H4 (cell line): ENCODE results near the gene MRTFA. TPM values are rescaled to one million over a fixed set of nuclear protein-coding genes. Genes with fewer than 3 reads are reported as not detected.
"Not testable (repeated sequence)": the region's sequence is repeated elsewhere in the genome, so short reads cannot be mapped to it uniquely, and the experiment has no call there.

Experiments
- DNase-seq: peaks from one replicate; pipeline ENCODE4 v3.0.0-alpha.2; 2015; ENCODE audit warnings: low spot score
- total RNA-seq: library from RNA; depleted of rRNA; stranded (reverse); fragments of >200 nt; shearing (Covaris generic); gene quantifications from 2 replicates; pipeline ENCODE4 v1.2.3, GENCODE V29; 2014

MRTFA gene
- total RNA-seq, 1 experiment from 2014 or later: 20.5 TPM

GRCh38 chr22:40521046-40521445, 115.5 kb downstream of the MRTFA start:
- DNase-seq: no peak

DNA sequence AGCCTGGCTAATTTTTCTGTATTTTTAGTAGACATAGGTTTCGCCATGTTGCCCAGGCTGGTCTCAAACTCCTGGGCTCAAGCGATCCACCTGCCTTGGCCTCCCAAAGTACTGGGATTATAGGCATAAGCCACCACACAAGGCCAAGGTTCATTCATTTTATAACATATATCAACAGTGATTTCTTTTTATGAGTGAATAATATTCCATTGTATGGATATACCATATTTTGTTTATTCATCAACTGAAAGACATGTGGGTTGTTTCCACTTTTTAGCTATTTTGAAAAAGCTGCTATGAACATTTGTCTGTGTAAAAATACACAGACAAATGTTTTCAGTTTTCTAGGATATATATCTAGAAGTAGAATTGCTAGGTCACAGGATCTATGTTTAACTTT, 116.0 kb downstream of the MRTFA start:
- no peak for DNase-seq

- no peak for DNase-seq
These were observed 116.6 kb downstream of the MRTFA start for GRCh38 chr22:40519948-40520331.

DNA sequence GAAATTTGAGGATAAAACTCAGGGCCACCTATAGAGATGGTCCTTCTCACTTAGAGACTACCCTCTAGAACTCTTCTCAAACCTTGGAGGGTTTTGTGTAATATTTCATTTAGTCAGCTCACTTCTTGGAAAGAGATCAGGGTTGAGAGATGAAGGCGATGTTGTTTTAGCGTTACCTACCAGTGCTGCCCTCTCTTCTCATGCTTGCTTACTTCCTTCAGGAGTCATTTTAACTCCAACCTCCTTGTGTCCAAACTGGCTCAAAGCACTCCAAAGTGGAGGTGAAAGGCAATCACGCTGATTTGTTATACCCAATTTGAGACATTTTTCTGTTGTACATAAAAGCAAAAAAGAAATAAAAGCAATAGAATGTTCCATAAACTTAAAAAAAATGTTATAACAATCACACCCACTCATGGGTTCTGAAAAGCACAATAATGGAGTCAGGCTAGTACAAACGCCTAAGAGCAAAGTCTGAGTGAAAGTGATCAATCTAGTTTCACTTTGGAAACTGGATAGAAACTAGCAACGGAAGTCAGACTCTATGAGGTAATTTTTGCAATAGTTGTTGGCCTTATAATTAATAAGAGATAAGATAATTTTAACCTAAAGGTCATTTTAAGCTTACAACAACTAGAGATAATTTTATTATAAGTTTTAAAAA, 117.1 kb downstream of the MRTFA start:
- DNase-seq: no peak

GRCh38 chr22:40518840-40519239, 117.7 kb downstream of the MRTFA start:
- DNase-seq: no peak

GRCh38 chr22:40517631-40518030, 118.9 kb downstream of the MRTFA start:
- no peak for DNase-seq

- DNase-seq: no peak
These were observed 120.1 kb downstream of the MRTFA start for GRCh38 chr22:40516416-40516815.

DNA sequence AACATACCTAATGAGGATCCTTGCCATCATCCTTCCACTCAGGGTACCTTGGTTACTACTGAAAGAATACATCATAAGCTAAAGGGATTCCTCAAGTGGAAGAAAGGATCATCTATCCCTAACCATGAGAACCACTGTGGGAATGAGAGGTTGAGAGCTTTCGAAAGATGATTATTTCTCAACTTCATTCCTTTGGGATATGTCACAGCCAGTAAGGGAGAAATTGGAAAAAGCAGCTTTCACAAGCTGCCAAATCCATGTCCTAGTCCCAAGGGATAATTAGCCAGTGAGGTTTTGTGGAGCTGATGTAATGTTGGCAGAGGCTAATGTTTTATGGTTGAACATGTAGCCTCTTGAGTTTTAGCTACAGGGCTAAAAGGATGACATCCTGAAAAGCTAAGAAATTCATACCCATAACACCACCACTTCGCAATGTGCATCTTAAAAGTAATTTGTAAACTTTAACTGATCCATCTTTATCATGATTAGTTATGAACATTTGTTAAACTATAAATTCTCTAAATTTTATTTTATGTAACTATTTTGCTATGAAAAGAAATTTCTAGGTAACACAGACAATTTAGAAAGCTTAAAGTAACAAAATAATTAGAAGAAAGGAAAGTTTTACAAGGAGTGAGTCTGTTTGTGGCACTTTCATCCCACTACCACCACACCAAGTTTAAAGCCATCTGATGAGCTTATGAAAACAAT, 123.9 kb downstream of the MRTFA start:
- peak; percentile 96 for DNase-seq

DNA sequence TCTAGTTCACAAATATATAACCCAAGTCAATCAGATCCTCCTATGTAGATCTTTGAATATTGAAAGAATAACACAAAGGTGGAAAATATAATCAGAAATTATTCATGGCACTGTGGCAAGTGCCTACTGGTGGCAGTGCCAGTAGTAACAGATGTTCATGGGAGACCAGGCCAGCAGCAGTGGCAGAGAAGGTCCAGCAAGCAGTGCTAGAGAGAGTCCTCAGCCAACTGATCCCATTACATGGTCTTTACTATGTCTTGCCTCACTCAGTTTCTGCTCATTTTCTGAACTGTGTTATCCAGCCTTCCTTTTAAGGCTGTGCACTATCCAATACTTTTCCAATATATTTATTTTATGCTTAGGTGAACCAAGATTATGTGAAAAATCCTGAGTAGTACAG, 124.9 kb downstream of the MRTFA start:
- DNase-seq: peak; percentile 51

DNA sequence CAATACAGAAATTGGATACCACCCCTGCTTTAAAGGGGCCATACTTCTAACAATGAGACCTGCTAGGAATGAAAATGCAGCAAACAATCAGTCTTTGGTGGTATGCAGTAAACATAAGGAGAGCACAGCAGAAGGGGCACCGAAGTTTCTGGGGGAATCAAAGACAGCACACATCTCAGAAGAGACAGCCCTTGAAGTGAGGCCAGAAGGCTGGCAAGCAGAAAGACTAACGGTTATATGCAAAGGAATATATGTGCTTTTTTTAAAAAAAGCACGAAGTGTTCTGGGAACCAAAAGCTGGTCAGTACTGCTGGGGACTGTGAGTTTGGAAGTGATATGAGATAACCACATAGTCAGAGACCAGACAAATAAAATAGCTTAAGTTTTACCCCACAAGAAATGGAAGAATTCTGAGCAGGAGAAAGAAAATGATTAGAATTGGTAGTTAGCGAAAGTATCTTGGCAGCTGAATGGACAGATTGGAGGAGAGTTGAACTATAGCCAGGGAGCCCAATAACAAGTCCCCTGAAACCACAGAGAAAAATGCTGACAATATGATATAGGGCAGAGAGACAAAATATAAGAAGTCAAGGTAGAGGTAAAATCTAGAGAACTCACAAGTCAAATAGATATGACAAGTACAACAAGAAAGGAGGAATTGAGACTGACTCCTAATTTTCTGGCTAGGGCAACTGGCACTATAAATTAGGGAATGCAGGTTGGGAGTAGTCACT, 125.7 kb downstream of the MRTFA start:
- DNase-seq: no peak

DNA sequence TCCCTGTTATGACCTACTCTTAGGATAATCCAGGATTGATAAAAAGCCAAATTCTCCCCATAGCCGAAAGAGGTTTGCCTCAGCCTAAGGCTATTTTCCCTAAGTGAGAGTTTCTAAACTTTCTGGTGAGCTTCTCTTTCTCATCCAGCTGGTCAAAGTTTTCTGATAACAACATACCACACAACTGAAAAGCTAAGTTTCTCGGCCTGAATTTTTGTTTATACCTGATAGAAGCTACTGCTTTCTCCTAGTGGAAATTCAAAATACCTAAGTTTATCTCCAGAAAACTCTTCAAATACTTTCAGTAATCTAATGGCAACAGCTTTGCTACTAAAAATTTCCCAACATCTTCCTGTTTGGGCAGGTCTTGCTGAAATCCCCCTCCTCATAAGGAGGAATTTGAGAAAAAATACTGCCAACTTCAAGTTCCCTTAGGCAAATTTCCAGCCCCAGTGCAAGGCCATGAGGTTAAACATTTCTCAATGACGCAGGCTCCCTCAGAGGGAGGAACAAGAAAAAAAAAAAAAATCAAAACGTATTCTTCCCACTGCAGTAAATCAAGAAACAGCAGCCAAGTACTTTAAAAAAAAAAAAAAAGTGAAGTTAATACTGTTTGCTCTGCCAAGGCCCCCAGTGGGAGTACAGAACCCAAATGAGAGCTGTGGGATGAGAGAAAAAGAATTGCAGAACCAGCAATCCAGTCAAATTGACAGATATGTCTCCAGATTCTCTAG, 127.0 kb downstream of the MRTFA start:
- DNase-seq: peak; percentile 78

DNA sequence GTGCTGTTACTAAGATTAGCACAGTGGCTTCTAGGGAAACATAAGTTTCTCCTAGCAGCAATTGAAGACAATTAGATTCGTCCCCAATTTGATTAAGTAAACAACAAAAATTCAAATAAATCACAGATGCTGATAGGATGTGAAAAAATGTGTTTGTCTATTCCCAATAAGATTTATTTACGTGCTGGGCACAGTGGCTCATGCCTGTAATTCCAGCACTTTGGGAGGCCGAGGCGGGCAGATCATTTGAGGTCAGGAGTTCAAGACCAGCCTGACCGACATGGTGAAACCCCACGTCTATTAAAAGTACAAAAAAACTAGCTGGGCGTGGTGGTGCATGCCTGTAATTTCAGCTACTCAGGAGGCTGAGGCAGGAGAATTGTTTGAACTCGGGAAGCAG, 128.5 kb downstream of the MRTFA start:
- not testable (repeated sequence) for DNase-seq

GRCh38 chr22:40507491-40507890, 129.0 kb downstream of the MRTFA start:
- DNase-seq: no peak

DNA sequence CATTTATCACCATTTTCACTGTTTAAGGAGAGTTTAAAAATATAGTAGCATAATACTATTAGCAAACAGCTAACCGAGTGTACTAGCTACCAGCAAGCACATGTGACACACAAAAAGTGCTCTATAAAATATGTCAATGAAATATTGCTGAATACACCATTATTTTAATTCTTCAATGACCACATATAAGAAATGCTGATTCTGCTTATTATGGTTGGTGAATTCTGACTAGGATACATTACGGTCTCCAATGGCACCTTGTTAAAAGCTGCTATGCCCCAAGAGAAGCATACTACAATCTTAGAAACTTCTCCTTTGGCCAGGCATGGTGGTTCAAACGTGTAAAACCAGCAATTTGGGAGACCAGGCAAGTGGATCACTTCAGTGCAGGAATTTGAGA, 129.8 kb downstream of the MRTFA start:
- DNase-seq: no peak

DNA sequence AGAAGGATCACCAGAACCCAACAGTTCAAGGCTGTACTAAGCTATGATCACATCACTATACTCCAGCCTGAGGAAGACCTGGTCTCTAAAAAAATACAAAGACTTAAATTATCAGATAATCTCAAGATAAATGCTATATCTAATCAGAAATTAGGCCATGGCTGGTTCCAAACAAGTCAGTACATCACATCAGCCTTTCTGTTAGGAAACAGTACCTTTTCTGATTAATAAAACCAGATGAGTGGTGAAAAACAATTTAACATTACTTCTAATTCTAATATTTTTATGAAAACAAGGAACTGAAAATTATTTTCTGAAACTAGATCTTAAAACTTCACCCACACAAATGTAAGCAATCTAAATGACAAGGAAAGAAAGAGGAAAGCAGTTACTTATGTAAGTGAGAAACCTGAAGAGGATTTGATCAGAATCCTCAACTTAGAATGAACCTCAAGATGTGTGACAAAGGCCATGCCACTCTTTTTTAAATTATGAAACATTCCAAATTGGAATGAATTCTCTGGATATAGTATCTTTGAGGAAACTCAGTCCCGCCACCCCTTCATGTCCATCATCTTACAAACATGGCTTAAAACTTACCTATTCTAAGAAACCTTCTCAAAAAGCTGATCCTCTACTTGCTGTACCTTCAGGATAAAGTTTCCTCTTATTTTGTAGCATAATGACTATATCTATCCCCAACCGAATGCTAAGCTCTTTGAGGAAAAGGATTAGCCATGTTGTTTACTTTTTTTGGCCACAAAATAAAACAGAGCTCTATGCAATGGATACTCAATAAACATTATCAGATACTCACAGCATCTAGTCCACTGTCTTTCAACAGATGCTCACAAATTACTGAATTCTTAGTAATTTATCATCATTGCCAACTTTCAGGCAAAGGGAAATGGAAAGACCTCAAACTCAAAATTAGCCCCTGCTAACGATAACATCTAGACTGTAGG, 132.0 kb downstream of the MRTFA start:
- DNase-seq: no peak

GRCh38 chr22:40502919-40503318, 133.6 kb downstream of the MRTFA start:
- no peak for DNase-seq

GRCh38 chr22:40500465-40500786, 136.1 kb downstream of the MRTFA start:
- DNase-seq: not testable (repeated sequence)

- DNase-seq: peak; percentile 88
These were observed 137.3 kb downstream of the MRTFA start for GRCh38 chr22:40499209-40499623.

DNA sequence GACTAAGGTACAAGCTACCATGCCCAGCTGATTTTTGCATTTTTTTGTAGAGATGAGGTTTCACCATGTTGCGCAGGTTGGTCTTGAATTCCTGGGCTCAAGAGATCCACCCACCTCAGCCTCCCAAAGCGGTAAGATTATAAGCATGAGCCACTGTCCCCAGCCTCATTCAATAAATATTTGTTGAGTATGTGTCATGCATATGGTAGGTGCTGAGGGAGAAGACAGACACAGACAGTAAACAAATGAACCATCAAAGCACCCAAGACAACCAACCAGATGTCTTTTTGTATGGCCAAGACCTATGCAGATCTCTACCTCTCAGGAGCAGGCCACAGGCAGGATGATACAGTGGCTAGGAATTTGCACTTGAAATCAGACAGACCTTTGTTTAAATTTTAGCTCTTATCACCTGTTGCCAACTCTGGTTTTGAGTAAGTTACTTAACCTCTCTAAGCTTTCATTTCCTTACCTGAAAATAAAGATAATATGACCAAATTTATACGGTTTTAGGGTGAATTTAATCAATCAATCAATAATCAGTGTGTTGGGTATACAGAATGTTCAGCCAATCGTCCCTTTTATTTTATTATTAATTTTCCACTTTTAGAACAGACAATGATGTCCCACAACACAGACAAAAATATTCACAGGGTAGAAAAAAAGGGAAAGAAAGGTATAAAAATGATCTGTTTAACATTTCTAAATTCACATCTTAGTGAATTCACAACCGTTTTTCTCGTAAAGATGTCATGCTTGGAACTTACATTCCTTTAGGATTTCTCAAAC, 137.9 kb downstream of the MRTFA start:
- DNase-seq: peak; percentile 81

- DNase-seq: no peak
These were observed 143.1 kb downstream of the MRTFA start for GRCh38 chr22:40493441-40493840.
